HFF-Myc (cell line): ENCODE results near the gene DHX57.
"Not testable (repeated sequence)": the region's sequence is repeated elsewhere in the genome, so short reads cannot be mapped to it uniquely, and the experiment has no call there.

Source experiments
- DNase-seq: peaks from one replicate; pipeline ENCODE4 v3.0.0-alpha.2; 2011; ENCODE audit warnings: low read depth; ENCODE audit errors: extremely low read depth
- H3K4me3 ChIP-seq: replicated peaks from 2 replicates; pipeline ENCODE4 v1.5.1; 2011; ENCODE audit warnings: low read depth, mild to moderate bottlenecking, control low read depth, low read length
- CTCF ChIP-seq: IDR thresholded peaks from 2 replicates; pipeline ENCODE4 v1.5.1; 2012; ENCODE audit warnings: mild to moderate bottlenecking, low read depth, low read length, control low read depth; ENCODE audit errors: missing control alignments

Gene DHX57

GRCh38 chr2:38792751-38793150, 83.0 kb downstream of the DHX57 start:
- no peak for DNase-seq
- no peak overlapping the region for H3K4me3 ChIP-seq
- no peak for TF ChIP-seq CTCF

- DNase-seq, H3K4me3 ChIP-seq: not testable (repeated sequence)
These were observed 83.4 kb downstream of the DHX57 start for GRCh38 chr2:38792321-38792720.

- no peak for DNase-seq
- H3K4me3 ChIP-seq = no peak overlapping the region
These were observed 84.0 kb downstream of the DHX57 start for GRCh38 chr2:38791744-38792143.

GRCh38 chr2:38789691-38790090, 86.0 kb downstream of the DHX57 start:
- no peak for DNase-seq
- no peak overlapping the region for H3K4me3 ChIP-seq
- no peak for TF ChIP-seq CTCF

More at GRCh38 chr2:38791744-38792143, 84.0 kb downstream of the DHX57 start:
- no peak for TF ChIP-seq CTCF

GRCh38 chr2:38788306-38788705, 87.4 kb downstream of the DHX57 start:
- no peak overlapping the region for H3K4me3 ChIP-seq
- TF ChIP-seq CTCF = no peak
- DNase-seq = no peak

GRCh38 chr2:38783586-38783985, 92.1 kb downstream of the DHX57 start:
- H3K4me3 ChIP-seq = no peak overlapping the region
- DNase-seq = no peak
- no peak for TF ChIP-seq CTCF

- no peak for TF ChIP-seq CTCF
- peak overlapping the region; percentile 80 for H3K4me3 ChIP-seq
- DNase-seq = no peak
These were observed 97.0 kb downstream of the DHX57 start for GRCh38 chr2:38778687-38779082.
